Immature natural killer cell (primary cell): ENCODE data around the gene MAP3K4. TPM values are rescaled to one million over a fixed set of nuclear protein-coding genes. Genes with fewer than 3 reads are reported as not detected.
A peak's percentile ranks its signal among the peaks of the same experiment; 100 is the strongest.

Source experiments
- DNase-seq, 3 donors: peaks; one replicate each; pipeline ENCODE4 v3.0.0; 2022; ENCODE audit warnings: mixed read lengths in 1 of 3
- H3K27ac Mint-ChIP-seq, 6 donors: one replicate each; pipeline ENCODE4 v1.8.0; 2020; ENCODE audit warnings: mixed read lengths in 6 of 6, mild to moderate bottlenecking in 5 of 6, inconsistent platforms in 4 of 6, moderate library complexity in 3 of 6
- H3K27me3 Mint-ChIP-seq, 3 donors: one replicate each; pipeline ENCODE4 v1.8.0; 2020 to 2021; ENCODE audit warnings: low read depth in 3 of 3, mild to moderate bottlenecking in 3 of 3, mixed read lengths in 3 of 3, moderate library complexity in 3 of 3, inconsistent platforms in 1 of 3
- H3K36me3 Mint-ChIP-seq, 3 donors: one replicate each; pipeline ENCODE4 v1.8.0; 2020; ENCODE audit warnings: mixed read lengths in 3 of 3, inconsistent platforms in 2 of 3, mild to moderate bottlenecking in 2 of 3
- H3K4me1 Mint-ChIP-seq, 2 donors: one replicate each; pipeline ENCODE4 v1.8.0; 2020; ENCODE audit warnings: inconsistent platforms in 2 of 2, mild to moderate bottlenecking in 2 of 2, mixed read lengths in 2 of 2, moderate library complexity in 1 of 2
- H3K4me3 Mint-ChIP-seq, 5 donors: one replicate each; pipeline ENCODE4 v1.8.0; 2020; ENCODE audit warnings: mild to moderate bottlenecking in 5 of 5, mixed read lengths in 5 of 5, inconsistent platforms in 3 of 5, moderate library complexity in 3 of 5
- H3K9me3 Mint-ChIP-seq, 6 donors: one replicate each; pipeline ENCODE4 v1.8.0; 2020; ENCODE audit warnings: mild to moderate bottlenecking in 6 of 6, mixed read lengths in 6 of 6, inconsistent platforms in 4 of 6, moderate library complexity in 3 of 6
- polyA plus RNA-seq, 3 donors: library from polyadenylated mRNA; unstranded; fragments of 300-500 nt; fragmentation: Illumina TruSeq; gene quantifications; one replicate each; pipeline ENCODE4 v1.2.3, GENCODE V29; 2021

Gene MAP3K4
- polyA plus RNA-seq, 3 donors from 2014 or later: 5.2 to 11.2 (median 9.2) TPM

DNA sequence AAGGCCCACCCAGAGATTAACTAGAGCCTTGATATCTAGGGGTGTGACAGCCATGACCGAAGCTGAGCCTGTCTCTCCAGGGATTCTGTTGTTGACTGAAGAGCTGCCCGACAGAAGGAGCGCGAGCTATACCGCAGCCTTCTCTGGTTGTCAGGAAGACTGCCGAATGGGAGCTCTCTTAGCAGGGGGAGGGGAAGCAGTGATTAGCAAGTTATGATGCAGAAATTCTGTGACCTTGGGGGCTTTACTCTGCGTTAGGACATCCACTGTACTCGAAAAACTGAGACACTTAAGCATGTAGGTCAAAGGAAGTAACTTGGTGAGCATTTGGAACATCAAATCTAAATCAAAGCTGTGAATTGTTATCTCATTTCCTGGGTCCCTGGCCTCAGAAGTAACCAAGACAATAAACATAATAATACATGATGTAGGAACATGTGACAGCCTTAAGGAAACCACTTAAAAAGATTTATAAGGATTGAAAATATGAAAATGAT is 84.7 kb downstream of the MAP3K4 start:
- no peak overlapping the region for H3K4me3 Mint-ChIP-seq
- H3K9me3 Mint-ChIP-seq: no peaks in the 10 kb centered on the region
- peaks cover 0 to 7% of the 10 kb centered on the region in 2 donors for H3K4me1 Mint-ChIP-seq
- peaks cover 0 to 2% (median 0%) of the 10 kb centered on the region in 3 donors for H3K27me3 Mint-ChIP-seq
- H3K36me3 Mint-ChIP-seq: peaks cover 5 to 14% (median 8%) of the 10 kb centered on the region in 3 donors
- no peak for DNase-seq
- H3K27ac Mint-ChIP-seq: no peak overlapping the region

DNA sequence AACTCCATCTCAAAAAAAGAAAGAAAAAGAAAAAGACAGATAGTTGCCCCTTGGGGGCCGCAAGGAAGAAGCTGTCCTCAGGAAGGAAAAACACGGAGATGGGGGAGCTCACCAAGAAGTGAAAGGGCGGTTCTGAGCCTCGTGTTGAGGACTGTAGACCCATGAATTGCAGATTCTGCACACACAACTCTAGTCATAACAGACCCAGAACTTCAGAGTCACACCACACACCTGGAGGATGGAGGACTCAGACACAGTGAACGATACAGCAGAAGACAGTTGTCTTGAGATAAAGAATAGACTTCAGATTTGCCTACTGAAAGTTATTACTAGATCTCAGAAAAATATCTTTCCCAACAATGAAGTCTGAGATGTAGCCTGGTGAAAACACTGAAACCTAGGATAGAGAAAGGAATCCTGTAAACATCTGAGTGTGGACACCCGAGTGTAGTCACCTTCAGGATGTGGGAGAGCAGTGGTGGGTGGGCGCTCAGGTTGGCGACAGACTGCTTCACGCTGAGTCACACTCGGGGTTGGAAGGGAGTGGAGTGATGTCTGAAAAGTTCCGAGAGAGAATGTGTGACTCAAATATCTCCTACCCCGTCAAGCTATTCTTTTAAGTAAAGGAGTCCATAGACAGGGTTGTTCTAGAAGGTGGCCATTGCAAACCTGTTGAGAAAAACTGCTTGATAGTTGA is 88.1 kb downstream of the MAP3K4 start:
- Mint-ChIP-seq H3K36me3 (peaks cover 0 to 5% (median 4%) of the 10 kb centered on the region in 3 donors), H3K4me1 (peaks cover 0 to 7% of the 10 kb centered on the region in 2 donors), H3K27me3 (peaks cover 0 to 2% (median 0%) of the 10 kb centered on the region in 3 donors), H3K4me3 (no peak overlapping the region), H3K9me3 (no peaks in the 10 kb centered on the region), H3K27ac (peak overlapping the region in 3 of 6 donors; percentile 9 to 33 (median 29))
- DNase-seq: no peak

DNA sequence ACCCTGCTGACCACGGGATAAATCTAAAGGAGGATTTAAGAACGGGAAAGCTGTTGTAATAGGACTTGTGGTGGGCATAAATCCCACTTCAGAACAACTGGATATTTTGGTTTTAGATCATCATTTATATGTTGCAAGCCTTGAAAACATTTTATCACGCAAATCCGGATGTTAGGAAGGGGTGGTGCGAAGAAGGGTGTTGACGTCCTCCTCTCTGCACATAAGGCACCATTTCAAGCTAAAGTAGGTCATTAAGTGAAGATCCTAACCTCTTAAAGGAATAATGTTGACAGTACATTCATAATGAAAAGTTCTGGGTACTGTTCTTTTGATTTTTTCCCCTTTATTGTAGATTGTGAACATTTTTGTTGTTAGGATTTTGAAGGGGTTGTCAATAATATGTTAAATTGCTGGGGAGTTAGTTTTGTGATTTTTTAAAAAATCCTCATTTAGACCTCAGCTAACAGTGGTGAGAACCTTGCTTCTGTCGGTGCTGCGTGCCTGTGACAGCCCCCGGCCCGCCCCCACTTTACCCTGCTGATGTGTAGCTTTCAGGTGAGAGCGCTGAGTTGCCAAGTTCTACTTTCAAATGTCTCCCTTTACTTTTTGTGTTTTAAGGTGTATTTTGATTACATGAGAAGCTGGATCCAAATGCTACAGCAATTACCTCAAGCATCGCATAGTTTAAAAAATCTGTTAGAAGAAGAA is 88.8 kb downstream of the MAP3K4 start:
- Mint-ChIP-seq H3K4me1 (peaks cover 0 to 7% of the 10 kb centered on the region in 2 donors), H3K36me3 (peaks cover 4 to 8% (median 7%) of the 10 kb centered on the region in 3 donors), H3K27ac (peak overlapping the region in 2 of 6 donors; percentile 4 to 25), H3K4me3 (no peak overlapping the region), H3K9me3 (no peaks in the 10 kb centered on the region), H3K27me3 (peaks cover 0 to 2% (median 2%) of the 10 kb centered on the region in 3 donors)
- DNase-seq: no peak

DNA sequence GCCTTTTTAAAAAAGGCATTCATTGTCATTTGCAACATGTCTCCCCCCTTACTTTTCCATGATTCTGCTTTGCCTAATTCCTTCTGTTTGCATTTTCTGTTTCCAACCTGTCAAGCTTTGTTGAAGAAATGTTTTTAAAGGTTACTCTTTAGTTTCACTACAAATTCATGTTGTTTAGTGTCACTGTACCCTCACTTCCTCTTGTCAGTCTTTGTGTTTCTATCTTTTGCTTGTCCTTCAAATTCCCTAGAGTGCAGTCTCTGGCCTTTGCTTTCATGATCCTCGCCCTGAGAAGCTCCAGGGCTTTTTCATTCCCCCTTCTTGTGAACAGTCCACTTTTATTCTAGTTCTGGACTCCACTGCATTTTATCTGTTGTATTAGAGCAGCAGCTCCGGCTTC is 90.6 kb downstream of the MAP3K4 start:
- Mint-ChIP-seq H3K4me1 (peaks cover 0 to 7% of the 10 kb centered on the region in 2 donors), H3K9me3 (no peaks in the 10 kb centered on the region), H3K27me3 (peaks cover 0 to 2% (median 2%) of the 10 kb centered on the region in 3 donors), H3K27ac (no peak overlapping the region), H3K36me3 (peaks cover 6 to 22% (median 15%) of the 10 kb centered on the region in 3 donors), H3K4me3 (no peak overlapping the region)
- no peak for DNase-seq

DNA sequence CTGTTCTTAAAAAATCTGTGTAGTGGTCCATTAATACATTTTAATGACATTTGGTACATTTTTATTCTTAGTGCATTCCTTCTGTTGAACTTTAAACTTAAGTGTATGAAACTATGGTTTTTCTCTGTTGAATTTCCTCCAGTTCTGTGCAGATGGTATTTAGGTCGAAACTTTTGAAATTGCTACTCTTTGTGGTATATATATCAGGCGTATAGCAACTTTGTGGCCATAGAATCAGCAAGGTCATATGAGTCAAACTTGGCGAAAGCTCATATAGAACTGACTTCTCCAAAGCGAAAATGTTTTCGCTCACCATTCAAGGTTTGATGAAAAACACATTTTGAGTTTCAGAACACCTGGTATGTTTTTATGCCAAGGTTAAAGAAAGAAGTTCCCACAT is 93.7 kb downstream of the MAP3K4 start:
- DNase-seq: no peak
- Mint-ChIP-seq H3K4me3 (no peak overlapping the region), H3K27ac (peak overlapping the region in 3 of 6 donors; percentile 0 to 8 (median 1))

DNA sequence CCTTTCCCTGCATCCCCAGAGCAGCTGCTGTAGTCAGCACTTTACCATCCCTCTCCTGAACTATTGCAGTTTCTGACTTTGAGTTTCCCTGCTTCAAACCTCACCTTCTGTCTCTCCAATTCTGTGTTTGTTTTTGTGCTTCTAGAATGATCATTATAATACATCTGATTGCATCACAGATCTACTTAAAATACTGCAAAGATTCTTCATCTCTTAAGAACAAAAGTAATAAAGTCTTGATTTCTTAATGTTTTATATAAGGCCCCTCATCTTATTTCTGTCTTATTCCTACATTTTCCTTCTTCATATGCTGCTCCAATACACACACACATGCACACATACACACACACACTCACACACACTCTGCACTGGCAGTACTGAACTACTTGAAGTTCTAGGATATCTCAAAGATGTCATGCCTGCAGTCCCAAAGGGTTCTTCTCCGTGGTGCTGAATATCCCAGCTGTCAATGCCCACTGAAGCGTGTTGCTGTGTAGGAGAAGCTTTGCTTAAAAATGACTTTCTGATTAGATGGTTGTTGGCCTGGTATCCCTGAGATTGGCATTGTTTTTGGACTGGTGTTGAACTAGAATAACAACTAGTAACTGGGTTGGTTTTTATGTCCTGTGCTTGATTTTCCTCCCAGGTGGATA is 97.2 kb downstream of the MAP3K4 start:
- no peaks in the 10 kb centered on the region for H3K4me1 Mint-ChIP-seq
- H3K4me3 Mint-ChIP-seq: no peak overlapping the region
- H3K27ac Mint-ChIP-seq: peak overlapping the region in 1 of 6 donors; percentile 60
- H3K27me3 Mint-ChIP-seq: peaks cover 0 to 2% (median 0%) of the 10 kb centered on the region in 3 donors
- DNase-seq: no peak
- H3K36me3 Mint-ChIP-seq: peaks cover 26 to 56% (median 48%) of the 10 kb centered on the region in 3 donors
- H3K9me3 Mint-ChIP-seq: no peaks in the 10 kb centered on the region

More for the DNA sequence above, 93.7 kb downstream of the MAP3K4 start:
- Mint-ChIP-seq H3K36me3 (peaks cover 21 to 35% (median 35%) of the 10 kb centered on the region in 3 donors), H3K9me3 (no peaks in the 10 kb centered on the region), H3K27me3 (peaks cover 0 to 2% (median 0%) of the 10 kb centered on the region in 3 donors), H3K4me1 (no peaks in the 10 kb centered on the region)

DNA sequence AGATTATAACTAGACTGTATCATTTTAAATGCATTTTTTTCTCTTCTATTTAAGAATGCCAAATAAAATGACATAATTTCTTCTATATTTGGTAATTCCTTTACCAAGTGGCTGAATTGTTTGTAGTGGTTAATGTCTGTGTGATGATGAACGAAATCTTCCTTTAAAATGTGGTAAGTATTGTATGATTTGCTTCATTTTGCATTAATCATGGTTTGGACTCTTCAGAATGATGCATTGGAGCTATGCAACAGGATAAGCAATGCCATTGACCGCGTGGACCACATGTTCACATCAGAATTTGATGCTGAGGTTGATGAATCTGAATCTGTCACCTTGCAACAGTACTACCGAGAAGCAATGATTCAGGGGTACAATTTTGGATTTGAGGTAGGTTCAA is 99.6 kb downstream of the MAP3K4 start:
- H3K4me1 Mint-ChIP-seq: no peaks in the 10 kb centered on the region

DNA sequence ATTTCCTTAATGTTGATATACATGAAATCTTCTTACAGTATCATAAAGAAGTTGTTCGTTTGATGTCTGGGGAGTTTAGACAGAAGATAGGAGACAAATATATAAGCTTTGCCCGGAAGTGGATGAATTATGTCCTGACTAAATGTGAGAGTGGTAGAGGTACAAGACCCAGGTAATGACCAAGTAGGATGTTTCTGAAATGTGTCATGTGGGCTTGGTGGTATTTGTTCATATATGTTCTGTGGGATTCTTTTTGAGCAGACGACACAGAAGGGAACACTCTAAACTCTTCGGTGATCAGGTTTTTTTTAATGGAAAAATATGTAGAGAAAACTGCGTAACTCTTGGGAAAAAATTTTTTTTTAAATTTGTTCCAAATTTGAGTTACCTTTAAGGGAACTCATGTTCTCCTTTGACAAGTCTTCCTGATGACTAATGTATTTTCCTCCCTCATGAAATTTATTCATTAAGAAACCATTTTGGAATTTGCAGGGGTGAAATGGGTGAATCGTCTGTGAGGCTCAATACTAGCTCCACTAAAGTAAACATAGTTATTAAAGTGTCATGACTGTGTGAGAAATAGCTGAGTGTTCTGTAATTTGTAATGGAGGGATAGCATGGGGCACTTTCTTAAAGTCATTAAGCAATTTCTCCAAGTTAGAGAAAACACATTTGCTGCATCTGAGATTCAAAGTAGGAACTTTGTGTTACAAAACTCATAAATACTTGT is 100.6 kb downstream of the MAP3K4 start:
- H3K27me3 Mint-ChIP-seq: no peaks in the 10 kb centered on the region
- peaks cover 24 to 61% (median 39%) of the 10 kb centered on the region in 3 donors for H3K36me3 Mint-ChIP-seq
- H3K4me1 Mint-ChIP-seq: no peaks in the 10 kb centered on the region
- no peak overlapping the region for H3K27ac Mint-ChIP-seq
- no peak for DNase-seq
- H3K9me3 Mint-ChIP-seq: no peaks in the 10 kb centered on the region
- no peak overlapping the region for H3K4me3 Mint-ChIP-seq

More for the DNA sequence above, 99.6 kb downstream of the MAP3K4 start:
- no peak for DNase-seq
- Mint-ChIP-seq H3K36me3 (peaks cover 24 to 65% (median 44%) of the 10 kb centered on the region in 3 donors), H3K9me3 (no peaks in the 10 kb centered on the region), H3K27me3 (no peaks in the 10 kb centered on the region), H3K4me3 (no peak overlapping the region), H3K27ac (no peak overlapping the region)

DNA sequence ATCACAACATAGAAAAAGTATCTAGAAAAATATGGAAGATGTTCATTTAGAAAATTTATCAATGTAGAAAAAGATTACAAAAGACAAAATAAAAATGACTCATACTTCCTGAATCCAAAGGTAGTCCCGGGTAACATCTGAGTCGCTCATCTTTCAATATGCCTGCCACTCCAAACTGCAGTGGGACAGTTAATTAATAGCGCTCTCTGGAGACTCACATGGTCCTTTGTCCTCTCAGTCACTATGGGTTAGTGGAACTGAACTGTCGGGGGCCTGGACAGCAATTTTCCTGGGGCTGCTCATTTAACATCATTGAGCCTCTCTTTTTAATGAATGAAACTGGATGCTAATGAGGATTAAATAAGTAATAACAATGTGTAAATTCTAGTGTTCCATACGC is 103.4 kb downstream of the MAP3K4 start:
- Mint-ChIP-seq H3K27ac (no peak overlapping the region), H3K9me3 (no peaks in the 10 kb centered on the region), H3K4me1 (no peaks in the 10 kb centered on the region), H3K36me3 (peaks cover 21 to 62% (median 32%) of the 10 kb centered on the region in 3 donors), H3K4me3 (no peak overlapping the region), H3K27me3 (peaks cover 0 to 3% (median 0%) of the 10 kb centered on the region in 3 donors)
- DNase-seq: no peak

DNA sequence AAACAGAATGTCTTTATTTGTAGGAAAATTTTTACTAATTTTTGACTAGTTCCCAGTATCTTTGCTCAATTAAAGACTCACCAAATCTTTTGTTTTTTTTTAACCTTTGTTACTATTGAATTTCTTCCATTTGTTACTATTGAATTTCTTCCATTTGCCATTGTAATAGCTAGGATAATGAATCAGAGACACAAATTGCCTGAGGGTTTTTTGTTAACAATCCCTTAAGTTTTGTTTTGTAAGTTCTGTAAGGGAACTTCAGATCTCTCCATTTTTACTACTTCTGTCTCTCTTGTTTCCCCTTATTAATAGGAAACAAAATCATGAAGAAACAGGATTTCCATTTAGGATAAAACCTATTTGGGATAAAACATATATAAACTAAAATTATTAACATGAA is 104.3 kb downstream of the MAP3K4 start:
- H3K27ac Mint-ChIP-seq: no peak overlapping the region
- DNase-seq: no peak
- H3K36me3 Mint-ChIP-seq: peaks cover 19 to 61% (median 32%) of the 10 kb centered on the region in 3 donors
- H3K4me3 Mint-ChIP-seq: no peak overlapping the region
- no peaks in the 10 kb centered on the region for H3K9me3 Mint-ChIP-seq
- H3K4me1 Mint-ChIP-seq: no peaks in the 10 kb centered on the region
- peaks cover 0 to 3% (median 0%) of the 10 kb centered on the region in 3 donors for H3K27me3 Mint-ChIP-seq

DNA sequence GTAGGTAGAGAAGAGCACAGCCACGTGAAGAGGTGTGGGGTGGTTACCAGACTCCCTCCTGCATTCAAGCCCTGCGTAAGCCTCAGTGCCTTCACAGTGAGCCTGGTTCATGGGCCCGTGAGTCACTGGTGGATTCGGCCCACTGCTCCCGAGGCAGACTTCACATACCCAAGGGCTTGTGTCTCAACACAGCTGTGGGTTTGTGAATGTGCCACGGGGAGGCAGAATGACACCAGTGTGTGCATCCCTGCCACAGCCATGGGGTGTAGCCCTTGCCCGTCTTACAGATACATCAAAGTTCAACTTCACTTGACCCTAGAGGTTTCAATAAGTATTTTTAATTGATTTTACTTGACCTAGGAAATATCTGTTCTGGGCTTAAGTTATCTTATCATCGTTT is 108.5 kb downstream of the MAP3K4 start:
- no peak for DNase-seq
- peaks cover 0 to 3% (median 0%) of the 10 kb centered on the region in 3 donors for H3K27me3 Mint-ChIP-seq
- peaks cover 30 to 61% (median 32%) of the 10 kb centered on the region in 3 donors for H3K36me3 Mint-ChIP-seq
- H3K4me1 Mint-ChIP-seq: no peaks in the 10 kb centered on the region
- no peak overlapping the region for H3K4me3 Mint-ChIP-seq
- peak overlapping the region in 1 of 6 donors; percentile 80 for H3K27ac Mint-ChIP-seq
- H3K9me3 Mint-ChIP-seq: no peaks in the 10 kb centered on the region

DNA sequence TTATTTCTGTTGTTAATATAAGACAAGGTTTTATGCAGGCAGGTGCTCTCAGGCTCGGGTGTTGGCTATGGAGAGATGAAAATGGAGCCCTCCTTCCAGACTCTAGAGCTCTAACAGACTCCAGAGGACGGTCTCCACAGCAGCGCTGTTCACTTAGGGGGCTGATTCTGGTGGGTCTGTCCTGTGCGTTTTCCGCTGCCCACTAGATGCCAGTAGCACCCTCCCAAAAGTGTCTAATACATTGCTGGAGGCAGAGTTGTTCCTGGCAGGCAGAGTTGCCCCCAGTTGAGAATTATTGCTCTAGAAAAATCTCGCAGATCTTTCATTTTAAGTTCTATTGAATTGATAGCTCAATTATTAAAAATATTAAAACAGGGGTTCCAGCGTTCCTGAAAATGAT is 109.9 kb downstream of the MAP3K4 start:
- H3K27me3 Mint-ChIP-seq: peaks cover 0 to 3% (median 2%) of the 10 kb centered on the region in 3 donors

DNA sequence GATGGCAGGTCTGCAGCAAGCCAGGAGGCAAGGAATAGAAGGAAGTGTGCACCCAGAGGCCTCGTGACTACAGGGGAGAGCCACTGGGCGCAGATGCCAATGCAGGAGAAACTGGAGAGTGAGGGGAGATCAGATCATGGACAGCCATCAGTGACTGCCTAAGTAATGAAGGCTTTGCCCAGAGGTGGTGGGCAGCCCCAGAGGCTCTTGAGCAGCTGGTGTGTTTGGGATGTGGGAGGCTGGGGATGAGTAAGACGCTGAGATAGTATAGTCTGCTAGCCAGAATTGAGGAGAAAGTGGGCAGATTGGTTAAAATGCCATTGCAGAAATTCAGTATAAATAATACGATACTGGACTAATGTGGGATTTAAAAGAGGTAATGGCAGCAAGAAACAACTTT is 111.9 kb downstream of the MAP3K4 start:
- Mint-ChIP-seq H3K4me1 (no peaks in the 10 kb centered on the region), H3K36me3 (peaks cover 30 to 66% (median 35%) of the 10 kb centered on the region in 3 donors), H3K27ac (peak overlapping the region in 2 of 6 donors; percentile 16 to 28), H3K27me3 (peaks cover 0 to 2% (median 2%) of the 10 kb centered on the region in 3 donors), H3K4me3 (no peak overlapping the region), H3K9me3 (no peaks in the 10 kb centered on the region)
- DNase-seq: no peak

More for the DNA sequence above, 109.9 kb downstream of the MAP3K4 start:
- Mint-ChIP-seq H3K27ac (no peak overlapping the region), H3K4me3 (no peak overlapping the region), H3K4me1 (no peaks in the 10 kb centered on the region), H3K36me3 (peaks cover 29 to 65% (median 33%) of the 10 kb centered on the region in 3 donors), H3K9me3 (no peaks in the 10 kb centered on the region)
- peak; percentile 7 to 34 (median 15) for DNase-seq
